DOHH2 (cell line): ENCODE data around the gene IL2RA.

Source experiments
- H3F3A ChIP-seq: fragments of 200-600 bp; sonication (generic), shearing (Covaris generic); 2 replicates; pipeline ENCODE4 v1.6.0; 2016; ENCODE audit warnings: antibody characterized with exemption, mild to moderate bottlenecking; ENCODE audit not compliant: control insufficient read depth, insufficient read depth
- H3K27ac ChIP-seq: fragments of 200-600 bp; sonication (generic); 2 replicates; pipeline ENCODE4 v1.5.1; 2014; ENCODE audit warnings: low read depth, mild to moderate bottlenecking, low read length, moderate library complexity
- H3K27me3 ChIP-seq: fragments of 200-600 bp; sonication (generic); 2 replicates; pipeline ENCODE4 v1.6.1; 2014; ENCODE audit warnings: mild to moderate bottlenecking, low read length, mixed read lengths; ENCODE audit not compliant: control insufficient read depth
- H3K36me3 ChIP-seq: fragments of 200-600 bp; sonication (generic); 2 replicates; pipeline ENCODE4 v1.6.1; 2014; ENCODE audit warnings: mild to moderate bottlenecking, low read length, moderate library complexity, mixed read lengths; ENCODE audit not compliant: control insufficient read depth
- H3K4me1 ChIP-seq: fragments of 200-600 bp; sonication (generic); 2 replicates; pipeline ENCODE4 v1.6.1; 2014; ENCODE audit warnings: mild to moderate bottlenecking, low read length, mixed read lengths; ENCODE audit not compliant: control insufficient read depth
- H3K4me2 ChIP-seq: fragments of 200-600 bp; sonication (generic); 2 replicates; pipeline ENCODE4 v1.6.0; 2014; ENCODE audit warnings: mild to moderate bottlenecking, low read length, moderate library complexity
- H3K4me3 ChIP-seq: fragments of 200-600 bp; sonication (generic); 2 replicates; pipeline ENCODE4 v1.5.1; 2014; ENCODE audit warnings: mild to moderate bottlenecking, low read length, mixed read lengths
- H3K79me2 ChIP-seq: fragments of 200-600 bp; sonication (generic); 2 replicates; pipeline ENCODE4 v1.6.1; 2014; ENCODE audit warnings: mild to moderate bottlenecking, low read length, mixed read lengths; ENCODE audit not compliant: control insufficient read depth
- H3K9me2 ChIP-seq: fragments of 200-600 bp; sonication (generic); replicated peaks from 2 replicates; pipeline ENCODE4 v1.6.1; 2014; ENCODE audit warnings: mild to moderate bottlenecking, low read length, mixed read lengths; ENCODE audit not compliant: control insufficient read depth
- H3K9me3 ChIP-seq: fragments of 200-600 bp; sonication (generic); 2 replicates; pipeline ENCODE4 v1.6.1; 2014; ENCODE audit warnings: antibody characterized with exemption, low read length, mixed read lengths; ENCODE audit not compliant: control insufficient read depth, insufficient read depth
- H4K20me1 ChIP-seq: fragments of 200-600 bp; sonication (generic); 2 replicates; pipeline ENCODE4 v1.6.0; 2014; ENCODE audit warnings: low read depth, mild to moderate bottlenecking, antibody characterized with exemption, low read length, moderate library complexity; ENCODE audit not compliant: control insufficient read depth, insufficient read depth
- EZH2phosphoT487 ChIP-seq: fragments of 200-600 bp; sonication (generic); IDR thresholded peaks from 2 replicates; pipeline ENCODE4 v1.6.1; 2017; ENCODE audit warnings: borderline replicate concordance, mild to moderate bottlenecking, antibody characterized with exemption, low read length, moderate library complexity, mixed read lengths
- TF ChIP-seq, protein P1 (sequence below): fragments of 200-600 bp; sonication (generic); IDR thresholded peaks from one replicate; pipeline ENCODE4 v1.5.1; 2014; ENCODE audit warnings: antibody characterized with exemption, mild to moderate bottlenecking, low read depth, low read length; ENCODE audit not compliant: poor library complexity, severe bottlenecking

IL2RA gene

GRCh38 chr10:5977471-5978229 lies 84.5 kb downstream of the IL2RA start, which contains the start of gene IL15RA:
Gene IL15RA (minus strand): TSS chr10:5977543. CDS start chr10:5977492, 51 bp downstream.
- H3K4me3 ChIP-seq, result peak within 1 kb of the TSS; percentile 81
- TF ChIP-seq, protein P1, sequence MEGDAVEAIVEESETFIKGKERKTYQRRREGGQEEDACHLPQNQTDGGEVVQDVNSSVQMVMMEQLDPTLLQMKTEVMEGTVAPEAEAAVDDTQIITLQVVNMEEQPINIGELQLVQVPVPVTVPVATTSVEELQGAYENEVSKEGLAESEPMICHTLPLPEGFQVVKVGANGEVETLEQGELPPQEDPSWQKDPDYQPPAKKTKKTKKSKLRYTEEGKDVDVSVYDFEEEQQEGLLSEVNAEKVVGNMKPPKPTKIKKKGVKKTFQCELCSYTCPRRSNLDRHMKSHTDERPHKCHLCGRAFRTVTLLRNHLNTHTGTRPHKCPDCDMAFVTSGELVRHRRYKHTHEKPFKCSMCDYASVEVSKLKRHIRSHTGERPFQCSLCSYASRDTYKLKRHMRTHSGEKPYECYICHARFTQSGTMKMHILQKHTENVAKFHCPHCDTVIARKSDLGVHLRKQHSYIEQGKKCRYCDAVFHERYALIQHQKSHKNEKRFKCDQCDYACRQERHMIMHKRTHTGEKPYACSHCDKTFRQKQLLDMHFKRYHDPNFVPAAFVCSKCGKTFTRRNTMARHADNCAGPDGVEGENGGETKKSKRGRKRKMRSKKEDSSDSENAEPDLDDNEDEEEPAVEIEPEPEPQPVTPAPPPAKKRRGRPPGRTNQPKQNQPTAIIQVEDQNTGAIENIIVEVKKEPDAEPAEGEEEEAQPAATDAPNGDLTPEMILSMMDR, result no peak
- peak; percentile 79; the same call in 1 of the 2 replicates for TF ChIP-seq EZH2phosphoT487
- peaks cover 56% of the 10 kb centered on the region for H3K27me3 ChIP-seq
- H3K36me3 ChIP-seq, result no peaks in the 10 kb centered on the region
- H4K20me1 ChIP-seq, result no peaks in the 10 kb centered on the region
- no peak within 1 kb of the TSS for H3K27ac ChIP-seq
- no peaks in the 10 kb centered on the region for H3K79me2 ChIP-seq
- peaks cover 19% of the 10 kb centered on the region for H3K4me1 ChIP-seq
- peaks cover 6% of the 10 kb centered on the region; the same call in 1 of the 2 replicates for H3F3A ChIP-seq
- H3K9me3 ChIP-seq, result no peaks in the 10 kb centered on the region
- peak within 1 kb of the TSS; percentile 94 for H3K4me2 ChIP-seq
- no peaks in the 10 kb centered on the region for H3K9me2 ChIP-seq

- Histone ChIP-seq H4K20me1 (no peaks in the 10 kb centered on the region), H3K4me1 (peaks cover 19% of the 10 kb centered on the region), H3K27me3 (peaks cover 58% of the 10 kb centered on the region), H3K36me3 (no peaks in the 10 kb centered on the region), H3K9me2 (no peaks in the 10 kb centered on the region), H3K4me2 (peak overlapping the region; percentile 94), H3K27ac (no peak overlapping the region), H3K4me3 (peak overlapping the region; percentile 81), H3F3A (peaks cover 6% of the 10 kb centered on the region; the same call in 1 of the 2 replicates), H3K9me3 (no peaks in the 10 kb centered on the region), H3K79me2 (no peaks in the 10 kb centered on the region)
- TF ChIP-seq, protein P1, result no peak
- no peak for TF ChIP-seq EZH2phosphoT487
Measured at GRCh38 chr10:5976512-5977470, 85.4 kb downstream of the IL2RA start.

DNA sequence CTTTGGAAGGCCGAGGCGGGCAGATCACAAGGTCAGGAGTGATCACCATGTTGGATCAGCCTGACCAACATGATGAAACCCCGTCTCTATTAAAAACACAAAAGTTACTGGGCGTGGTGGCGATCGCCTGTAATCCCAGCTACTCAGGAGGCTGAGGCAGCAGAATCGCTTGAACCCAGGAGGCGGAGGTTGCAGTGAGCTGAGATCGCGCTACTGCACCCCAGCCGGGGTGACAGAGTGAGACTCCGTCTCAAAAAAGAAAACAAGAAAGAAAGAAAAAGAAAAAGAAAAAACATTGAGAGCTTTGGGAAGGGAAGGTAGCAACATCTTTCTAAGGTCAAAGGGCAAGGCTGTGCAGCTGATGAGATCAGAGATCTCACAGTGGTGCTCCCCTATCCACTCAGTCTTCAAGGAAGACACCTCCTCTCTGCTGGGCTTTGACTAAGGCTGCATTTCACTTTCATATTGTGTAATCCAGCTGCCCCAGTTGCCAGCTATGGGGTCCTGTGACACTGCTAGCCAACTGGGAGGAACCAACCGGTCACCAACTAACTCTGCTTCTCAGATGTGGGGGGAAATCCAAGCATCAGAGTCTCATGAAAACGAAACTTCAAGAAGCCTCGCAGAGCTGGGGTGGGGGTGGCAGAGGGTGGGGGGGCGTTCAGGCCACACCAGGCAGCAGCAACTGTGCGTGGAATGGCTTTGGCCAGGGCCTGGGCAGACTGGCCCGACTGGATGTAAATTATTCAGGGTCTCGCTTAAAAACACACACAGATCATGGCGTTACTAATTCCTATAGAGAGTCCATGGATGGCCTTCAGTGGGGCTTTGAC lies 86.3 kb downstream of the IL2RA start:
- H4K20me1 ChIP-seq, result no peaks in the 10 kb centered on the region
- peak overlapping the region; percentile 81 for H3K4me3 ChIP-seq
- H3K27ac ChIP-seq, result no peak overlapping the region
- H3F3A ChIP-seq, result peaks cover 6% of the 10 kb centered on the region; the same call in 1 of the 2 replicates
- peaks cover 59% of the 10 kb centered on the region for H3K27me3 ChIP-seq
- H3K9me3 ChIP-seq, result no peaks in the 10 kb centered on the region
- H3K36me3 ChIP-seq, result no peaks in the 10 kb centered on the region
- H3K4me1 ChIP-seq, result peaks cover 19% of the 10 kb centered on the region
- no peaks in the 10 kb centered on the region for H3K9me2 ChIP-seq
- no peaks in the 10 kb centered on the region for H3K79me2 ChIP-seq
- TF ChIP-seq, protein P1, result no peak
- no peak; the same call in 1 of the 2 replicates for TF ChIP-seq EZH2phosphoT487
- peak overlapping the region; percentile 94 for H3K4me2 ChIP-seq
